HG03175 (cell line): ENCODE data around the gene MINDY4.
"Not testable (repeated sequence)": the region's sequence is repeated elsewhere in the genome, so short reads cannot be mapped to it uniquely, and the experiment has no call there.

Experiments
- ATAC-seq: cut with Tn5 transposase; IDR thresholded peaks from one replicate; pipeline ENCODE4 v1.9.1; 2021; ENCODE audit warnings: mild to moderate bottlenecking, moderate library complexity; ENCODE audit not compliant: unreplicated experiment

Gene MINDY4

GRCh38 chr7:30829471-30829870 is 58.3 kb downstream of the MINDY4 start:
- no peak for ATAC-seq

DNA sequence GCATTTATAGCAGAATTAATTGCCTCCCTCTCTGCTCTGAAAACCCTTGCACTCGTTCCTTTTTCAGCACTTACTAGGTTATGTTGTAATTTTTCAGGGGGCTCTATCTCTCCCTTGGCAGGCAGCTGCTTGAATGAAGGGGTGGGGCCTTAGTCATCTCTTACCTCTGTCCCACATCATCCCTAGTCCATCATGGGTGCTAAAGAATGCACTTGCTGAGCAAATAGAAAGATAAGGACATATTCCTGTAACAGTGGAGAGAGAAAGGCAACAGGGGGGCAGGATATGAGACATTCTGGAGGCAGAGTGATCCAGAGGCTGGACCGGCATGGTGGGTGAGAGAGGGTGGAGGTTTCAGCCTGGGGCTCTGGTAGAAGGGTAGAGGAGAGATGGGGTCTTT is 60.0 kb downstream of the MINDY4 start:
- no peak for ATAC-seq

DNA sequence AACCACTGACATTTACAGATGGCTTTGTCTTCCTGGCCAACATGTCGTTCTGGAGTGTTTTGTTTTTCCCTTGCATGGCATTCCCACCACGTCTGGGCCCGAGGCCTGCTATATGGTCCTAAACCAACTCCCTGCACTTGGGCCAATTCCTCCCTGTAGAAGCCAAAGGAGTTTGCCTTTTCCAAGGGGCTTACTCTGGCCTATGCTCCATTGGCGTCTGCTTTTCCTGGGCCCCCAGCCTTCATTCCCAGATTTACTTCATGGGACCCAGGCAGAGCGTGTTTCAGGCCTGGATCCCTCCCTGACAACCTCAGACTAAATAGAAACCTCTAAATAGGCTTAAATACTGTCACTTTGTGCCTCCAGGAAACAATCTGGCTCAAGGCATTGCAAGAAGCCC is 60.7 kb downstream of the MINDY4 start:
- ATAC-seq: no peak

DNA sequence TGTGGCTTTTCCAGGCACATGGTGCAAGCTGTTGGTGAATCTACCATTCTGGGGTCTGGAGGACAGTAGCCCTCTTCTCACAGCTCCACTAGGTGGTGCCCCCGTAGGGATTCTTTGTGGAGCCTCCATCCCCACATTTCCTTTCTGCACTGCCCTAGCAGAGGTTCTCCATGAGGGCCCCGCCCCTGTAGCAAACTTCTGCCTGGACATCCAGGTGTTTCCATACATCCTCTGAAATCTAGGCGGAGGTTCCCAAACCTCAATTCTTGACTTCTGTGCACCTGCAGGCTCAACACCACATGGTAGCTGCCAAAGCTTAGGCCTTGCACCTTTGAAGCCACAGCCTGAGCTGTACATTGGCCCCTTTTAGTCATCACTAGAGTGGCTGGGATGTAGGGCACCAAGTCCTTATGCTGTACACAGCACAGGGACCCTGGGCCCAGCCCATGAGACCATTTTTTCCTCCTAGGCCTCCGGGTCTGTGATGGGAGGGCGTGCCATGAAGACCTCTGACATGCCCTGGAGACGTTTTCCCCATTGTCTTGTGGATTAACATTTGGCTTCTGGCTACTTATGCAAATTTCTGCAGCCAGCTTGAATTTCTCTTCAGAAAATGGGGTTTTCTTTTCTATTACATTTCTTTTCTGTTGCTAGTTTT is 62.9 kb downstream of the MINDY4 start:
- not testable (repeated sequence) for ATAC-seq

- ATAC-seq: no peak
Observed at GRCh38 chr7:30835396-30835915, 64.2 kb downstream of the MINDY4 start.

- no peak for ATAC-seq
Observed at GRCh38 chr7:30836991-30837390, 65.8 kb downstream of the MINDY4 start.

- ATAC-seq: no peak
Observed at GRCh38 chr7:30837581-30837980, 66.4 kb downstream of the MINDY4 start.

DNA sequence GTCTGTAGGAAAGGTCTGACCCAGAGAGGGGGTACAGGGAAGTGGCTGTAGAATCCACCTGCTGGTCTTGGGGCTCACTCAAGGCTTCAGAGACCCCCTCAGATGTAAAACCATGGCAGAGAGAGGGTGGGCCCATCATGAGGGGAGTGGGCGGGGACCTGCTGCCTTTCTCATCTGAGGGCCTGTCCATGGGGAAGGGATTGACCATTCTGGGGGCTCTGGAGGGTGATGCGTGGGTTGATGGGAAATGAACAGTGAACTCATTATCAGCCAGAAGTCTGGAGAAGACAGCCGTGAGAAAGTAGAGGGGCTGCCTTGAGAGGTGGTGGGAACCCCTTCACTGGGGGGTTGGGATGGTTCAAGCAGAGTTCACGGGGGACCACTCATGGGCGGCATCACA is 66.8 kb downstream of the MINDY4 start:
- ATAC-seq: no peak

DNA sequence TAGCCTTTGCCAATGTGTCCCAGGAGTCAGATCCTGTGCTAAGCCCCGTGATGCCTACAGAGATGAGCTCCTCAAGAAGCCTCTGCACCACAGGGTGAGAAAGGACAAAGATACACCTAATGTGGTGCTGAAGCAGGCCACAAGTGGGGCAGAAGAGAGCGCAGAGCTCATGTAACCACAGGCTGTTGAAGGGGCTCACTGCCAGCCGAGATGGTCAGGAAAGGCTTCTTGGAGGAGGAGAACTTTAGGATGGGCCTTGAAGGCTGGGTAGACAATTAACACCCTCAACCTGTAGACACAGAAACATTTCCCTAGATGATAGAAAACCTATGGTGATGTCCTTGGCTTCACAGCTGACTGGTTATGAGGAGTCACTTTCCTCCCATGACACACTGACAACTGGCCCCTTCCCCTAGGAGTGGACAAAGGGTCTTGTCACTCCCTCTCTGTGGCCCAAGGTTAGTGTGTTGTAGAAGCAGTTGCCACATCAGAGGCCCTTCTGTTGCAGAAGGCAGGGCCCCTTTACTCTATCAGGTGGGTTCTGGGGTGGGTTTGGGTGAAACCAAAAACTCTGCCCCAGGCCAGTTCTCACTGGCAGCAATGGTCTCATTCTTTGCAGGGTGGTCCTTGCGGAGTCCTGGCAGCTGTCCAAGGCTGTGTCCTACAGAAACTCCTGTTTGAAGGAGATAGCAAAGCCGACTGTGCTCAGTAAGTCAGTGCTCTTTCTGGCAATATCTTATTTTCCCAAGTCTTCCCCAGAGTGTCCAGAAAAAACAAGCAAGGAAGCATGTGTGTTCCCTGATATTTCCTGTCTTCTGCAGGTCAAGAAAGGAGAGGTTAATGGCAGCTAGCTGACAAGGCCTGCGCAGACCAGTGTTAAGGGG is 69.2 kb downstream of the MINDY4 start:
- ATAC-seq: no peak

- no peak for ATAC-seq
Observed at GRCh38 chr7:30841025-30841735, 70.0 kb downstream of the MINDY4 start.

DNA sequence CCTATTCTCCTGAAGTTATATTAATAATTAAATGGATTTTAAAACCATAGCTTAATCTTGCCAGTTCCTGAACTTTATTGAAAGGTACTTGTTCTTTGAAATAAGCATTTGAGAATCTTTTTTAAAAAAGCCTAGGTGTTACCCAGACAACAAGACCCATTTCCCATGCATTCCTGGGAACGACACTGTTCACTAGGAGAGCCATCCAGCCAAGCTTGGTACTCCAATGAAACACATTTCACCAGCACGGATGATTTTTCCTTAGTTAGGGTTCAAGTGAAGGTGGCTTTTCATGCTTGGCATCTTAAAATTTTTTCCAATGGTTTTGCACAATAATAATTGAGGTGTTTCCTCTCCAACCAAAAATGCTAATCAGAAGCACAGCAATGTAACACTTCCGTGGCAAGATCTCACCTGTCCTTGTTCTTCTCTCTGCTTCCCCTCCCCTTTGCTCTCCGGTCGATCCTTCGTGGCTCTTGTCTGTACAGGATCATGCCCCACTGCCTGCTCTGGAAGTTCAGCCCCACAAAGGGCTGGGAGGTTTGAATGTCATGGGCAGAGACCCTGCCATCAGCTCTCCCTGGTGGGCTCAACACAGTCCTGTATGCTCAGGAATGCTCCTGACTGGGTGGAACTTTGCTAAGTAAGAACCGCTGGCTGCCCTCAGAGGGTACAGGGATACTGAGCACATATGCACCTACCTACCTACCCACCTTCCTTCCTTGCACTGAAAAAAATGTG is 70.8 kb downstream of the MINDY4 start:
- no peak for ATAC-seq

- no peak for ATAC-seq
Observed at GRCh38 chr7:30842542-30843451, 71.6 kb downstream of the MINDY4 start.

- no peak for ATAC-seq
Observed at GRCh38 chr7:30843741-30844482, 72.7 kb downstream of the MINDY4 start.

GRCh38 chr7:30844483-30844874 is 73.3 kb downstream of the MINDY4 start:
- no peak for ATAC-seq

DNA sequence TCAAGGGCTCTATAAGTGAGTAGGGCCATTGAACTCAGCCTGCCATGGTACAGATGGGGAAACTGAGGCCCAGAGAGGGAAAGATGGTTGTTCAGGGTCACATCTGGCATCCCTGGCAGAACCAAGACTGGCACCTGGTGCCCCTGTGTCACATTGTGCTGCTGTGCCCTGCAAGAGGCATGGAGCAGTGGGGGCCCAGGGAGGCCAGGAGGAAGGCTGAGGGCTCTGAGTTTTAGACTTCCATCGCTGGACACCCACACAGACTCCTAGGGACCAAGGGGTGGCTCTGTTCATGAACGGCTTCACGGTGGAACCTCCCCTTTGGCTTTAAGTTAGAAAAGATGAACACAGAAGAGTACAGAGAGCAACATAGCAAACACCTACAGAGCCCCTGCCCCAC is 73.7 kb downstream of the MINDY4 start:
- ATAC-seq: no peak

DNA sequence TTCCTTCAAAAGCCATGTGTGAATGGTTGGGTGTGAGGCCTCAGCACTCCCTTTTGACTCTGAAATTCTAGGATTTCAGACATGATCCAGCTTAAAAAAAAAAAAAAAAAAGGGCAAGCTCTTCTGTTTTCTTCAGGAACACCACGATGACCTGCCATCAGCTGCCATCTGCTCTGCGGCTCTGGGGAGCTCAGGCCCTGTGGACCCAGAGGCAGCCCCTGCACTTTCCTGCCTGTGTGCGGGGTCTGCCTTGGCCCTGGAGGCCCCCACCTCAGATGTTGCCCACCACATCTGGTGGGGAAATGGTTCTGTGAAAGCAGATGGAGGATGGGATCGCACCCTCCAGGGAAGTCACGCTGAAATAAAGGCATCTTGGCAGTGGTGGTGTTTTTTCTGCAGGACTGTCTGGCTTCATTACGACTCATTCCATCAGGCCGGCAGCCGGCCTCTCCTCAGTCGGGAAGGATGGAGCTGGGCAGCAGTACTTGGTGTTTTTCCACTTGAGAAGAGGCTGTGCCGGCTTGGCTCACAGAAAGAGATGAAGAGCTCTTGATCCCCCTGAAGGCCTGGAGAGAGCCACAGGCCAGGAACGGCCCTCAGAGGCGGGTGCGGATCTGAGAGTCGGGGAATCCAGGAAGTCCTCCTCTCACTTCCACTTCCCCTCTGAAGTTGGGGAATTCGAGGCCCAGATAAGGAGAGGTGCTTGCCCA is 74.4 kb downstream of the MINDY4 start:
- no peak for ATAC-seq

GRCh38 chr7:30846378-30846777 is 75.2 kb downstream of the MINDY4 start:
- no peak for ATAC-seq

- no peak for ATAC-seq
Observed at GRCh38 chr7:30848121-30848855, 77.1 kb downstream of the MINDY4 start.
